PC-3 (cell line): Measurements from ENCODE around the gene HOXD10.

Experiments used
- EZH2 ChIP-seq: fragments of 300-600 bp; sonication (generic); IDR thresholded peaks from one replicate; pipeline ENCODE4 v1.6.1; 2017; ENCODE audit warnings: antibody characterized with exemption, mild to moderate bottlenecking, low read length; ENCODE audit not compliant: unreplicated experiment
- TF ChIP-seq, protein P1 (sequence below): fragments of 300-600 bp; sonication (generic); conservative IDR thresholded peaks from 2 replicates; pipeline ENCODE4 v1.5.1; 2017; ENCODE audit warnings: antibody characterized with exemption, low read depth, mild to moderate bottlenecking, low read length

GRCh38 chr2:176149939-176150583 lies 33.5 kb downstream of the HOXD10 start:
- TF ChIP-seq, protein P1, sequence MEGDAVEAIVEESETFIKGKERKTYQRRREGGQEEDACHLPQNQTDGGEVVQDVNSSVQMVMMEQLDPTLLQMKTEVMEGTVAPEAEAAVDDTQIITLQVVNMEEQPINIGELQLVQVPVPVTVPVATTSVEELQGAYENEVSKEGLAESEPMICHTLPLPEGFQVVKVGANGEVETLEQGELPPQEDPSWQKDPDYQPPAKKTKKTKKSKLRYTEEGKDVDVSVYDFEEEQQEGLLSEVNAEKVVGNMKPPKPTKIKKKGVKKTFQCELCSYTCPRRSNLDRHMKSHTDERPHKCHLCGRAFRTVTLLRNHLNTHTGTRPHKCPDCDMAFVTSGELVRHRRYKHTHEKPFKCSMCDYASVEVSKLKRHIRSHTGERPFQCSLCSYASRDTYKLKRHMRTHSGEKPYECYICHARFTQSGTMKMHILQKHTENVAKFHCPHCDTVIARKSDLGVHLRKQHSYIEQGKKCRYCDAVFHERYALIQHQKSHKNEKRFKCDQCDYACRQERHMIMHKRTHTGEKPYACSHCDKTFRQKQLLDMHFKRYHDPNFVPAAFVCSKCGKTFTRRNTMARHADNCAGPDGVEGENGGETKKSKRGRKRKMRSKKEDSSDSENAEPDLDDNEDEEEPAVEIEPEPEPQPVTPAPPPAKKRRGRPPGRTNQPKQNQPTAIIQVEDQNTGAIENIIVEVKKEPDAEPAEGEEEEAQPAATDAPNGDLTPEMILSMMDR: no peak
- TF ChIP-seq EZH2: no peak
